GM19324 (cell line): Measurements from ENCODE around the gene ACSL1.

Experiments
- ATAC-seq: cut with Tn5 transposase; IDR thresholded peaks from one replicate; pipeline ENCODE4 v1.9.1; 2021; ENCODE audit warnings: mild to moderate bottlenecking, moderate library complexity; ENCODE audit not compliant: unreplicated experiment, low FRiP score

ACSL1 gene

GRCh38 chr4:184732126-184732525 lies 93.6 kb downstream of the ACSL1 start:
- no peak for ATAC-seq

- no peak for ATAC-seq
These were observed 94.7 kb downstream of the ACSL1 start for GRCh38 chr4:184731056-184731455.

GRCh38 chr4:184729946-184730345 lies 95.8 kb downstream of the ACSL1 start:
- ATAC-seq: no peak

- no peak for ATAC-seq
These were observed 96.9 kb downstream of the ACSL1 start for GRCh38 chr4:184728858-184729257.

GRCh38 chr4:184727430-184727829 lies 98.3 kb downstream of the ACSL1 start:
- no peak for ATAC-seq

- ATAC-seq: no peak
These were observed 103.0 kb downstream of the ACSL1 start for GRCh38 chr4:184722798-184723197.

GRCh38 chr4:184721254-184721653 lies 104.5 kb downstream of the ACSL1 start:
- no peak for ATAC-seq

GRCh38 chr4:184719407-184719806 lies 106.4 kb downstream of the ACSL1 start:
- ATAC-seq: no peak

- ATAC-seq: no peak
These were observed 110.2 kb downstream of the ACSL1 start for GRCh38 chr4:184715526-184715925.

GRCh38 chr4:184713887-184714286 lies 111.9 kb downstream of the ACSL1 start:
- no peak for ATAC-seq

GRCh38 chr4:184712322-184712721 lies 113.4 kb downstream of the ACSL1 start:
- no peak for ATAC-seq

- no peak for ATAC-seq
These were observed 119.3 kb downstream of the ACSL1 start for GRCh38 chr4:184706453-184706852.

- ATAC-seq: peak; percentile 81
These were observed 120.1 kb downstream of the ACSL1 start for GRCh38 chr4:184705692-184706091.
